ENCODE measurements around the gene IL11. TPM values are rescaled to one million over a fixed set of nuclear protein-coding genes. Genes with fewer than 3 reads are reported as not detected.
"Not testable (repeated sequence)": the region's sequence is repeated elsewhere in the genome, so short reads cannot be mapped to it uniquely, and the experiment has no call there.

The IL11 gene
- polyA plus RNA-seq, 6 donors from 2014 or later: not detected

DNA sequence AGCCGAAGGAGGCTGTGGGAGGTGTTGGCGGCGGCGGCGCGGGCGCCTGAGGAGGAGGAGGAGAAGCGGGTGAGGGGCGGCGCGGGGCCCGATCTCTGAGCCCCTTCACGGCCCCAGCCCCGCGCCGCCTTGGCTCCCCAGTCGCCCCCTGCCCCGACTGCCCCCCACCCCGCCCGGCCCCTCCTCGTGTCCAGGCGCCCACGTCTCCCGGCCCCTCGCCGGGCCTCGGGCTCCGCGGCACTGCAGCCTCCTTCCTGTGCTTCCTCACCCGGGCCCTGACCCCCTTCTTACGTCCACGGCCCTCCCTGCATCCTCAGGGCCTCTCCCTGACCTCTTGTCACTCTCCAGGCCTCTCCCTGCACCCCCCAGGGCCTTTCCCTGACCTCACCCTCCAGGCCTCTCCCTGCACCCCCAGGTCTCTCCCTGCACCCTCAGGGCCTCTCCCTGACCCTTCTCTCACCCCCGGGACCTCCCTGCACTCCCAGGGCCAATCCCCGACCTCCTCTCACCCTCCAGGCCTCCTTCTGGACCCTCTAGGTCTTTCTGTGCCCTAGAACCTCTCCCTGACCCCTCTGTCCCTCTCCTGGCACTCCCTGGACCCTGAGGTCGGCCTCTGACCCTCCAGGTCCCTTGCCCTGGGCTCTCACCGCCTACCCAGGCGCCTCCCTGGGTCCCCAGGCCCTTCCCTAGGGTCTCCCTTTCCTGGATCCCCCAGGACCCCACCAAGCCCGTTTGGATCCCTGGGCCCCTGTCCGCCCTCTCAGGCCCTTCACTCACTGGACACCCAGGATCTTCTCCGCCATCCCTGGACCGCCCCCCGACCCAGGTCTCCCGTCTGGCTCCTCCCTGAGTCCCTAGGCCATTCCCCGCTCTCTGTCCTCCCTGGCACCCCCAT is 30.1 kb downstream of the IL11 start:
- DNase-seq (no peak), ATAC-seq (ENCODE audit: low read depth in 2 of 2) (no peak)
- Mint-ChIP-seq H3K4me3 (peak overlapping the region; percentile 81 to 98 (median 94)), H3K36me3 (no peaks in the 10 kb centered on the region), H3K4me1 (peaks cover 26 to 28% (median 26%) of the 10 kb centered on the region in 3 donors), H3K9me3 (no peaks in the 10 kb centered on the region), H3K27me3 (peaks cover 16 to 40% (median 22%) of the 10 kb centered on the region in 3 donors), H3K27ac (peak overlapping the region; percentile 95 to 99 (median 98))

DNA sequence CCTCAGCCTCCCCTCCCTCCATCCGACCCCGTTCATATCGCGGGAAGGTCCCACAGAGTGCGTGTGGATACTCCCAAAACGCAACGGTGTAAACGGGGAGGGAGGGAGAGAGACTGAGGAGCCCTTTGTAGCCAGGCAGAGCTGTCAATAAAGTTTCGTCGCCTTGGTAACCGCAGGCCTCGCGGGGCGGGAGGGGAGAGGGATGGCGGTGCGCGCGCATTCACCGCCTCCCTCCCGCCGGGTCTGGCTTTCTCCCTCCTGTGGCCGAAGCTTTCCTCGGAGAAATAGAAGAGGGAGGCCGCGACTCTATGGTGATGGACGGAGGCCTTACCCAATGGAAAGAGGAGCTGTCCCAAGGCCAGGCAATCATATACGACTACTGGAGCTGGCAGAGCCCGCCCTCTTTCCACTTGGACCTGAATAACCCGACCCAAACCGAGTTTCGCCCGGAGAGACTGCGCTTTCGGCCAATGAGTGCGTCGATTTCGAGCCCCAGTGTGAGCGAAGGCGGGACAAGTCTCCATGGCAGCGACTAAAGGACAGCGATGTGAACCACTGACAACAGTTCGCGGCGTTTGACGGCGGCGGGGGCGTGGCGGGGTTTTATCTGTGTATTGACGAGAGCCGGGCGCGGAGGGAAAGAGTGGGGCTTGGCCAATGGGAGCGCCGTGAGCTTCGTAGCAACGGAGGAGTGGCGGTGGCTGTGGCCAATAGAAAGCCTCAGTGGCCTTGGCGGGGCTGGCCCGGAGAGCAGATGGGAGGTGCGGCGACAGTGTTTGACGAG is 31.0 kb downstream of the IL11 start, which contains the start of gene KMT5C:
KMT5C (plus strand) TSS at position 772 of the 784 bp plus-strand sequence. CDS start 2,061 bp downstream, outside the sequence.
- Mint-ChIP-seq H3K27ac (peak within 1 kb of the TSS; percentile 95 to 99 (median 98)), H3K36me3 (no peaks in the 10 kb centered on the region), H3K4me1 (peaks cover 26 to 28% (median 26%) of the 10 kb centered on the region in 3 donors), H3K4me3 (peak within 1 kb of the TSS; percentile 81 to 98 (median 94)), H3K27me3 (peaks cover 16 to 46% (median 22%) of the 10 kb centered on the region in 3 donors), H3K9me3 (no peaks in the 10 kb centered on the region)
- DNase-seq (peak; percentile 100), ATAC-seq (ENCODE audit: low read depth in 2 of 2) (peak; percentile 72 to 73)

DNA sequence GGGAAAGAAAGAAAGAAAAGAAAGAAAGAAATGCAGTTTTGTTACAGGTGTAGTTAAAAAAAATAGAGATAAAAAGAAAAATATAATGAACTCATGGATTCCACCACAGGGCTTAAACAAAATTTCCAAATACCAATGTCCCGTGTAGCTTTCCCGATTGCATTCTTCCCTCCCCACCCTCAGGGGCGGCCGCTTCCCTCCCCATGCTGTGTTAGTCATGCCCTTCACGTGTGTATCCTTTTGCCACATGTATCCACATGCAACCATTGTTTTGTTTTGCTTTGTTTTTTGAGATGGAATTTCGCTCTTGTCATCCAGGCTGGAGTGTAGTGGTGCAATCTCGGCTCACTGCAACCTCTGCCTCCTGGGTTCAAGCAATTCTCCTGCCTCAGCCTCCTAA is 34.2 kb downstream of the IL11 start:
- Mint-ChIP-seq H3K36me3 (no peaks in the 10 kb centered on the region), H3K4me3 (no peak overlapping the region), H3K27ac (peak overlapping the region in 3 of 6 donors; percentile 39 to 96 (median 64)), H3K4me1 (peaks cover 20 to 25% (median 22%) of the 10 kb centered on the region in 3 donors), H3K9me3 (no peaks in the 10 kb centered on the region), H3K27me3 (peaks cover 24 to 55% (median 33%) of the 10 kb centered on the region in 3 donors)
- DNase-seq: no peak
- ATAC-seq (ENCODE audit: low read depth in 2 of 2): no peak

DNA sequence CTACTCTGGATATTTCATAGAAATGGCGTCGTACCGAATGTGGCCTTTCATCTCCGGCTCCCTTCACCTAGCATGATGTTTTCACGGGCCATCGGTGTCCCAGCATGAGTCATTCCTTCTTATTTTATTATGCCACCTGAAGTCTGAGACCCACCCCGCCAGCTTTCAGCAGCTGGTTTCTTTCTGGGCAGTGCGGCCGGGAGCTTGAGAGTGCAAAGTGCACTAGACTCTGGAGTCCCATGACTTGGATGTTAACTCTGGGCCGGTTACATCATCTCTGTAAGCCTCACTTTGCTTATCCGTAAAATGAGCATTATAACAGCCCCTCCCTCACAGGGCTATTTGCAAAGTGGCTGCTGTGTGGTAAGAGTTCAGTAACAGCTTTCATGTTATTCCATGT is 36.4 kb downstream of the IL11 start:
- ATAC-seq (ENCODE audit: low read depth in 2 of 2) (no peak), DNase-seq (no peak)
- Mint-ChIP-seq H3K4me3 (peak overlapping the region in 1 of 8 donors; percentile 38), H3K36me3 (no peaks in the 10 kb centered on the region), H3K4me1 (peaks cover 6 to 8% (median 7%) of the 10 kb centered on the region in 3 donors), H3K27ac (no peak overlapping the region), H3K9me3 (no peaks in the 10 kb centered on the region), H3K27me3 (peaks cover 22 to 60% (median 27%) of the 10 kb centered on the region in 3 donors)

DNA sequence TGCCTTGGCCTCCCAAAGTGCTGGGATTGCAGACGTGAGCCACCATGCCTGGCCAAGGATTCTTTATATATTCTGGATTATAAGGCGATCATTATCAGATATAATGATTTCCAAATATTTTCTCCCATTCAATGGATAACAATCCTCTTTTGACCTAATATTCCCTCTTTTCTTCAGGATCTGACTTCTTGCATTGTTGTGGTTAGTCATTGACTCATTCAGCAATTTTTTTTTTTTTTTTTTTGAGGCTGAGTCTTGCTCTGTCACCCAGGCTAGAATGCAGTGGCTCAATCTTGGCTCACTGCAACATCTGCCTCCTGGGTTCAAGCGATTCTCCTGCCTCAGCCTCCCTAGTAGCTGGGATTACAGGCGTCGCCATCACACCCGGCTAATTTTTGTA is 40.5 kb downstream of the IL11 start:
- H3K36me3 Mint-ChIP-seq; H3K9me3 Mint-ChIP-seq; H3K4me3 Mint-ChIP-seq; ATAC-seq (ENCODE audit: low read depth in 2 of 2); H3K27ac Mint-ChIP-seq; DNase-seq; H3K4me1 Mint-ChIP-seq: not testable (repeated sequence)
- peaks cover 17 to 46% (median 18%) of the 10 kb centered on the region in 3 donors for H3K27me3 Mint-ChIP-seq

DNA sequence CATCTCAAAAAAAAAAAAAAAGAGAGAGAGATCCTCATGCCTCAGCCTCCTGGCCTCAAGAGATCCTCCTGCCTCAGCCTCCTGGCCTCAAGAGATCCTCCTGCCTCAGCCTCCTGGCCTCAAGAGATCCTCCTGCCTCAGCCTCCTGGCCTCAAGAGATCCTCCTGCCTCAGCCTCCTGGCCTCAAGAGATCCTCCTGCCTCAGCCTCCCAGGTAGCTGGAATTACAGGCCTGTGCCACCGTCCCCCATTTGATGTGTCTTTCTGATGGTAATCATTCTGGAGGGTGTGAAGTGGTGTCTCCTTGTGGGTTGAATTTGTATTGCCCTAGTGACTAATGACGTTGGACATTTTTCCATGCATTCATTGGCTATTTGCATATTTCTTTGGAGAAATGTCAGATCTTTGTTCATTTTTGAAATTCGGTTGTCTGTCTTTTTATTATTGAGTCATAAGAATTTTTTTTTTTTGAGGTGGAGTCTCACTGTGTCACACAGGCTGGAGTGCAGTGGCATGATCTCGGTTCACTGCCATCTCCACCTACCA is 41.4 kb downstream of the IL11 start:
- not testable (repeated sequence) for DNase-seq; H3K4me1 Mint-ChIP-seq; H3K27ac Mint-ChIP-seq; H3K9me3 Mint-ChIP-seq; ATAC-seq (ENCODE audit: low read depth in 2 of 2); H3K4me3 Mint-ChIP-seq; H3K36me3 Mint-ChIP-seq
- H3K27me3 Mint-ChIP-seq: peaks cover 14 to 42% (median 19%) of the 10 kb centered on the region in 3 donors

DNA sequence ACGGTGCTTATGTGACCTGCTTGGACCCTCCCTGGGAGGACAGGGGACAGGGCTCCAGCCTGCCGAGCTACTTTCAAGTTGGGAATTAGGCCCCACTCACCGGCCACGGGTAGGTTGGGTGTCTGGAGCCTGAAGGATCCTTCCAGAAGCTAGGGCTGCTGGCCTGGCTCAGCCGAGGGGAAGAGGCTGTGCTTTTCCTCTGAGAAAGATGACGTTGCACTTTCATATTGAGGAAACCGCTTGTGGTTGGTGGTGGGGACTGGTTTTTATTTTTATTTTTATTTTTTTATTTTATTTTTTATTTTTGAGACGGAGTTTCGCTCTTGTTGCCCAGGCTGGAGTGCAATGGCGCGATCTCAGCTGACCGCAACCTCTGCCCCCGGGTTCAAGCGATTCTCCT is 45.1 kb downstream of the IL11 start, which contains the start of gene TMEM150B:
TMEM150B (minus strand) TSS at position 170 of the 400 bp plus-strand sequence. CDS start 4,305 bp downstream, outside the sequence.
- H3K4me1 Mint-ChIP-seq: no peaks in the 10 kb centered on the region
- peak within 1 kb of the TSS in 1 of 8 donors; percentile 74 for H3K4me3 Mint-ChIP-seq
- H3K9me3 Mint-ChIP-seq: peaks cover 0 to 1% (median 0%) of the 10 kb centered on the region in 7 donors
- peaks cover 14 to 53% (median 33%) of the 10 kb centered on the region in 3 donors for H3K27me3 Mint-ChIP-seq
- DNase-seq (no peak), ATAC-seq (ENCODE audit: low read depth in 2 of 2) (no peak)
- H3K36me3 Mint-ChIP-seq: no peaks in the 10 kb centered on the region
- no peak within 1 kb of the TSS for H3K27ac Mint-ChIP-seq

DNA sequence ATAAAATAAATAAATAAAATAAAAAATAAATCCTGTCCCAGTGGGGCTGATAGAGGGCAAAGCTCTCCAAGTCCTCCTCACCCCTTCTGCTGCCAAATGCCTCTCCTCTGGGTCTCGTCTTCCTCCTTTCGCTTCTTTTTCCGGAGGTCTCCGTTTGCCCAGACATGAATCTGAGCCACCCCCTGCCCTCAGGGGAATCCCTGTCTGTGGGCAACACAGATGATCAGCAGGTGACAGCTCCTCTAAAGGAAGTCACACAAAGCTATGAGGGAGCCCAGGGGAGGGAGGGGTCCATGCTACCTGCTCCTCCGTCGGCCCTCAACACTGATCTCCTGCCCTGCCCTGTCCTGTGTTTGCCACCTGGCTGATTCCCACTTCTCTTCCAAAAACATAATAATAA is 45.6 kb downstream of the IL11 start:
- Mint-ChIP-seq H3K27me3 (peaks cover 14 to 53% (median 33%) of the 10 kb centered on the region in 3 donors), H3K36me3 (no peaks in the 10 kb centered on the region), H3K4me1 (no peaks in the 10 kb centered on the region), H3K27ac (no peak overlapping the region), H3K9me3 (peaks cover 0 to 1% (median 0%) of the 10 kb centered on the region in 7 donors), H3K4me3 (peak overlapping the region in 1 of 8 donors; percentile 74)
- DNase-seq: no peak
- peak in 1 of 2 donors; percentile 67 for ATAC-seq (ENCODE audit: low read depth in 2 of 2)

DNA sequence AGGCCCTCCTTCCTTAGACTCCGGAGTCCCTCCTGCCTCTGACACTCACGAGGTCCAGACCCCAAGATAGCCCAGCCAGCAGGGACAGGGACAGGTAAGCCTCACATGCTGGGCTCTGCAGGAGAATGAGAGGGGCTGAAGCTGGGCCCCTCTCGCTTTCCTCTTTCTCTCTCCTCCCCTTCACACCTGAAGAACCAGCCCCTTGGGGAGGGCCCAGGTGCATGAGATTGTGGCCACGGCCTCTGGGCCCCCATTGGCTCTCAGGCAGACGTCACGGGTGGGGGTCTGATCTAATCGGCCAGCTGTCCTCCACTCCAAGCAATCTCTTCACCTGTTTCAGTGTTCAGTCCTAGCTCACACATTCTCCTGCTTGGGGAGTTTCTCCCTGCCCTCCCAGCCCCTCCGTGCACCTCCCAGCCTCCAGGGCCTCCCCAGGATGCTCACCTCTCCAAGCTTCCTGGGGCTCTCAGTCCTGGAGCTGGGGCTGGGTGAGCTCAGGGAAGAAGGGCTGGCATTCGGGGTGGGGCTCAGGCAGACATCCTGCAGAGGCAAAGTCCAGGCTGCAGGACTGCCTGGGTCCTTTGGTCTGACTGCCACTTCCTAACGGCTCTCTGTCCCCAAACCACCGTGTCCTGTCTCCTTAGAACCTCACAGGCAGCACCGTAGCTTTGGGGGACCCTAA is 47.9 kb downstream of the IL11 start:
- ATAC-seq (ENCODE audit: low read depth in 2 of 2) (no peak), DNase-seq (no peak)
- H3K36me3 Mint-ChIP-seq: no peaks in the 10 kb centered on the region
- H3K27ac Mint-ChIP-seq: peak overlapping the region in 1 of 6 donors; percentile 22
- no peaks in the 10 kb centered on the region for H3K9me3 Mint-ChIP-seq
- no peak overlapping the region for H3K4me3 Mint-ChIP-seq
- peaks cover 4 to 46% (median 33%) of the 10 kb centered on the region in 3 donors for H3K27me3 Mint-ChIP-seq
- H3K4me1 Mint-ChIP-seq: no peaks in the 10 kb centered on the region

DNA sequence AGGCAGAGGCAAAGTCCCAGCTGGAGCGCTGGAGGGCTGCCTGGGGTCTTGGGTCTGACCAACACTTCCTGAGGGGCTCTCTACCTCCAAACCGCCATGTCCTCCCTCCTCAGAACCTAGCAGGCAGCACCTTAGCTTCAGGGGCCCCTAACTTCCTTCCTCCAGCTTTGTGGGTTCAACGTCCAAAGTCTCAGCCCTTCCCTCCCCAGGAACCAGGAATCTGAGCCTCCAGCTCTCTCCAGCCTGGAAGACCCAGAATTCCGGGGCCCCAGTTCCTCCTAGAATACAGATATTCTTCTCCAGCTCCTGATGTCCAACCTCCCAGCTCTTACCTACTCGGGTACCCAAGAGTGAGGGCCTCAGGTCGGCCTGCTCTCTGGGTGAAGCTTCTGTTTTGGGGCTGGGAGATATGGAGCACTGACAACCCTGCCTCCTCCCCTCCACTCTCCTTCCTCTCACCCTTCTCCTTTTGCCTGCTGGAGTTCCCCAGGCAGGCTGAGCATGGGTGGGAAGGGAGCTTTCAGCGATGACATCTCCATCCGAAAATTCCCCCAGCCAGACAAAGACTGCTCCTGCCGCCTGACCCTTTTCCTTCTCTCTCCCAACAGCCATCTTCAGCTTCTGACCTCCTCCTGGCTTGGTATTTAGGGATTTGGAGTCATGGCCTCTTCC is 48.7 kb downstream of the IL11 start:
- ATAC-seq (ENCODE audit: low read depth in 2 of 2): no peak
- H3K36me3 Mint-ChIP-seq: no peaks in the 10 kb centered on the region
- peak overlapping the region in 1 of 6 donors; percentile 10 for H3K27ac Mint-ChIP-seq
- no peaks in the 10 kb centered on the region for H3K4me1 Mint-ChIP-seq
- no peaks in the 10 kb centered on the region for H3K9me3 Mint-ChIP-seq
- H3K27me3 Mint-ChIP-seq: peaks cover 4 to 49% (median 33%) of the 10 kb centered on the region in 3 donors
- H3K4me3 Mint-ChIP-seq: peak overlapping the region in 1 of 8 donors; percentile 64
- no peak for DNase-seq

DNA sequence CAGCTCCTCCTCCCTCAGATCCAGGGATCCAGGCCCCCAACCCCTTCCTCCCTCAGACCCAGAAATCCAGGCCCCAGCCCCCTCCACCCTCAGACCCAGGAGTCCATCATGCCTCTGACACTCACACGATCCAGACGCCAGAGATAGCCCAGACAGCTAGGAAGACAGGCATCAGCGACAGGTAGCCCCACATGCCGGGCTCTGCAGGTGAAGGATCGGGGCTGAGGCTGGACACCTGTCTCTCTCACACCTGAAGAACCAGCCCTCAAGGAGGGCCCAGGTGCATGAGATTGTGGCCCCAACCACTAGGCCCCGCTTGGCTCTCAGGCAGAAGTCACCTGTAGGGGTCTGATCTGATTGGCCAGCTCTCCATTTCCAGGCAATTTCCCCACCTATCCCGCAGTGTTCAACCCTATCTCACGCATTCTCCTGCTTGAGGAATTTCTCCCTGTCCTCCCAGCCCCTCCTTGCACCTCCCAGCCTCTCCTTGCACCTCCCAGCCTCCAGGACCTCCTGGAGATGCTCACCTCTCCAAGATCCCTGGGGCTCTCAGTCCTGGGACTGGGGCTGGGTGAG is 49.3 kb downstream of the IL11 start:
- H3K27ac Mint-ChIP-seq: no peak overlapping the region
- peaks cover 4 to 46% (median 33%) of the 10 kb centered on the region in 3 donors for H3K27me3 Mint-ChIP-seq
- no peaks in the 10 kb centered on the region for H3K36me3 Mint-ChIP-seq
- DNase-seq: no peak
- H3K4me3 Mint-ChIP-seq: no peak overlapping the region
- H3K4me1 Mint-ChIP-seq: no peaks in the 10 kb centered on the region
- no peaks in the 10 kb centered on the region for H3K9me3 Mint-ChIP-seq
- no peak for ATAC-seq (ENCODE audit: low read depth in 2 of 2)

DNA sequence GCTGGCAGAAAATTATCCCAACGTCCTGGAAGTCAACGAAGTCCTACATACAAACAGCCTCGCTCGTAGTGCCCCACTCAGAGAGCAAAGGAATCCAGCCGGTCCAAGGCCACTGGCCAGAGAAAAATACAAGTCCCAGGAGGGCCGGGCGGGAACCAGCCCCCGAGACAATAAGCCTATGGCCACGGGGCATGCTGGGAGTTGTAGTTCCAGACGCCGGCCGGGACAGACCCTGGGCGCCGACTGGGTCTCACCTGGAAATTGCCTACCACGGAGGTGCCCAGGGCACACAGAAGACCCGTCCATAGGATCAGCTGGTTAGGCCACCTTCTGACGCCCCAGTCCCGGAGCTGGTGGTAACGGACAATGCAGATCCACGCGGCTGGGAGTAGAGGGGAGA is 50.5 kb downstream of the IL11 start:
- peaks cover 4 to 40% (median 30%) of the 10 kb centered on the region in 3 donors for H3K27me3 Mint-ChIP-seq
- ATAC-seq (ENCODE audit: low read depth in 2 of 2) (no peak), DNase-seq (no peak)
- no peaks in the 10 kb centered on the region for H3K36me3 Mint-ChIP-seq
- no peak overlapping the region for H3K4me3 Mint-ChIP-seq
- no peaks in the 10 kb centered on the region for H3K4me1 Mint-ChIP-seq
- no peaks in the 10 kb centered on the region for H3K9me3 Mint-ChIP-seq
- H3K27ac Mint-ChIP-seq: no peak overlapping the region
